HCT116 (cell line): ENCODE data around the gene FSTL4.

ENCODE experiments used
- EZH2 ChIP-seq: fragments of 200-600 bp; sonication (generic); IDR thresholded peaks from 2 replicates; pipeline ENCODE4 v1.6.1; 2017; ENCODE audit warnings: antibody characterized with exemption, mixed run types
- POLR2A ChIP-seq: IDR thresholded peaks from 2 replicates; pipeline ENCODE4 v1.7.0; 2011; ENCODE audit warnings: borderline replicate concordance; ENCODE audit not compliant: insufficient read depth, insufficient read length; ENCODE audit errors: extremely low read depth
- RAD21 ChIP-seq: IDR thresholded peaks from 2 replicates; pipeline ENCODE4 v1.6.1; 2012; ENCODE audit warnings: low read depth, mild to moderate bottlenecking
- YY1 ChIP-seq: IDR thresholded peaks from 2 replicates; pipeline ENCODE4 v1.6.1; 2011; ENCODE audit warnings: low read length, low read depth, moderate library complexity, mild to moderate bottlenecking; ENCODE audit not compliant: insufficient replicate concordance; ENCODE audit errors: extremely low read depth
- ZBTB33 ChIP-seq: IDR thresholded peaks from 2 replicates; pipeline ENCODE4 v1.6.1; 2011; ENCODE audit warnings: mild to moderate bottlenecking, low read length, moderate library complexity; ENCODE audit not compliant: insufficient replicate concordance; ENCODE audit errors: extremely low read depth
- ZNF274 ChIP-seq: fragments of 200-500 bp; sonication (Bioruptor generic); IDR thresholded peaks from 2 replicates; pipeline ENCODE4 v1.6.1; 2014; ENCODE audit warnings: mild to moderate bottlenecking, low read depth, low read length, inconsistent platforms
- TF ChIP-seq, protein P1 (sequence below), 3 experiments: fragments of 200-600 bp in 1 of 3; sonication (generic) in 1 of 3; IDR thresholded peaks in 2 of 3; conservative IDR thresholded peaks in 1 of 3; 2 replicates each; pipeline ENCODE4 v1.5.1; 2012 to 2017; ENCODE audit warnings: low read depth in 2 of 3, low read length in 2 of 3, antibody characterized with exemption in 1 of 3, borderline replicate concordance in 1 of 3, control low read depth in 1 of 3, mild to moderate bottlenecking in 1 of 3, mixed read lengths in 1 of 3, mixed run types in 1 of 3, moderate library complexity in 1 of 3; ENCODE audit not compliant: insufficient read depth in 1 of 3
- TF ChIP-seq, protein P2 (sequence below): IDR thresholded peaks from 2 replicates; pipeline ENCODE4 v1.6.1; 2012

DNA sequence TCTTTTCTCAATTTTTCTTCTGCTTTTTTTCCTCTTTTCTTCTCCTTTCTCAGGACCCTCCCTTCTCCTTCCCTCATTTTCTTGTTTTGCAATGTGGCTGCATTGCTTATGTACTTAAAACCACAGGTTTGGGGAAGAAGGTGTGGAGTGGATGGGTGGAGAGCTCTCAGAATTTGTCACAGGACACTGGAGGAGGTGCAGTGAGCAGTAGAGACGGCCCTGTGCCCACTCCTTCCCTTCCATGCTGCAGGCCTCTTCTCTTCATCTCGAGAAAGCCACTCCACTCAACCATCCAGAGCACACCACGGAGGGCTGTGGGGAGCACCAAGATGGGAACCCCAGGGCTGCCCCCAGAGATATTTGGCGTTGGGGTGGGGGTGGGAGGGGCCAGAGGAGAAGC lies 92.3 kb downstream of the FSTL4 start:
- TF ChIP-seq, protein P1, sequence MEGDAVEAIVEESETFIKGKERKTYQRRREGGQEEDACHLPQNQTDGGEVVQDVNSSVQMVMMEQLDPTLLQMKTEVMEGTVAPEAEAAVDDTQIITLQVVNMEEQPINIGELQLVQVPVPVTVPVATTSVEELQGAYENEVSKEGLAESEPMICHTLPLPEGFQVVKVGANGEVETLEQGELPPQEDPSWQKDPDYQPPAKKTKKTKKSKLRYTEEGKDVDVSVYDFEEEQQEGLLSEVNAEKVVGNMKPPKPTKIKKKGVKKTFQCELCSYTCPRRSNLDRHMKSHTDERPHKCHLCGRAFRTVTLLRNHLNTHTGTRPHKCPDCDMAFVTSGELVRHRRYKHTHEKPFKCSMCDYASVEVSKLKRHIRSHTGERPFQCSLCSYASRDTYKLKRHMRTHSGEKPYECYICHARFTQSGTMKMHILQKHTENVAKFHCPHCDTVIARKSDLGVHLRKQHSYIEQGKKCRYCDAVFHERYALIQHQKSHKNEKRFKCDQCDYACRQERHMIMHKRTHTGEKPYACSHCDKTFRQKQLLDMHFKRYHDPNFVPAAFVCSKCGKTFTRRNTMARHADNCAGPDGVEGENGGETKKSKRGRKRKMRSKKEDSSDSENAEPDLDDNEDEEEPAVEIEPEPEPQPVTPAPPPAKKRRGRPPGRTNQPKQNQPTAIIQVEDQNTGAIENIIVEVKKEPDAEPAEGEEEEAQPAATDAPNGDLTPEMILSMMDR (IDR thresholded peaks at IDR 0.05 in 2 of 3, conservative IDR thresholded peaks at IDR 0.05 in 1 of 3; ENCODE audit: borderline replicate concordance in 1 of 3, insufficient read depth in 1 of 3, low read depth in 2 of 3, low read length in 2 of 3), result no peak
- TF ChIP-seq POLR2A (no peak), ZBTB33 (no peak), YY1 (no peak), ZNF274 (no peak), EZH2 (no peak), RAD21 (no peak)
- TF ChIP-seq, protein P2, sequence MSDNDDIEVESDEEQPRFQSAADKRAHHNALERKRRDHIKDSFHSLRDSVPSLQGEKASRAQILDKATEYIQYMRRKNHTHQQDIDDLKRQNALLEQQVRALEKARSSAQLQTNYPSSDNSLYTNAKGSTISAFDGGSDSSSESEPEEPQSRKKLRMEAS, result no peak
